Natural killer cell (primary cell): ENCODE data around the gene CHRNB2. TPM values are rescaled to one million over a fixed set of nuclear protein-coding genes. Genes with fewer than 3 reads are reported as not detected.
A peak's percentile ranks its signal among the peaks of the same experiment; 100 is the strongest.

Experiments used
- ATAC-seq, 3 donors: fragments of 150-1000 bp in 2 of 3; fragments of 200-7000 bp in 1 of 3; cut with Tn5 transposase; 1 replicate in 1 of 3; 2 replicates in 2 of 3; pipeline ENCODE4 v1.10.0; 2021; ENCODE audit warnings: mild to moderate bottlenecking in 2 of 3, moderate library complexity in 2 of 3
- DNase-seq, 2 donors: peaks; one replicate each; pipeline versions ENCODE4 v3.0.0 to v3.0.0-alpha.2; 2013 to 2021; ENCODE audit warnings: mixed read lengths in 1 of 2
- H3K27ac ChIP-seq: one replicate; pipeline ENCODE4 v1.5.1; 2013; ENCODE audit warnings: mild to moderate bottlenecking, low read length
- H3K27me3 ChIP-seq: one replicate; pipeline ENCODE4 v1.6.1; 2013; ENCODE audit warnings: low read length; ENCODE audit not compliant: control insufficient read depth, insufficient read depth
- H3K36me3 ChIP-seq: one replicate; pipeline ENCODE4 v1.6.1; 2013; ENCODE audit warnings: low read length; ENCODE audit not compliant: control insufficient read depth, insufficient read depth
- H3K4me1 ChIP-seq: one replicate; pipeline ENCODE4 v1.6.1; 2013; ENCODE audit warnings: low read length; ENCODE audit not compliant: control insufficient read depth, insufficient read depth
- H3K4me3 ChIP-seq: one replicate; pipeline ENCODE4 v1.5.1; 2013; ENCODE audit warnings: low read length
- H3K9me3 ChIP-seq: one replicate; pipeline ENCODE4 v1.6.1; 2013; ENCODE audit warnings: low read length; ENCODE audit not compliant: control insufficient read depth, insufficient read depth
- H3K27ac Mint-ChIP-seq, 2 donors: one replicate each; pipeline ENCODE4 v1.8.0; 2022; ENCODE audit warnings: mild to moderate bottlenecking in 2 of 2, mixed read lengths in 2 of 2, moderate library complexity in 1 of 2
- H3K27me3 Mint-ChIP-seq, 2 donors: one replicate each; pipeline ENCODE4 v1.8.0; 2022; ENCODE audit warnings: low read depth in 2 of 2, mixed read lengths in 2 of 2
- H3K36me3 Mint-ChIP-seq: one replicate; pipeline ENCODE4 v1.8.0; 2022; ENCODE audit warnings: mixed read lengths
- H3K4me1 Mint-ChIP-seq, 2 donors: one replicate each; pipeline ENCODE4 v1.8.0; 2022; ENCODE audit warnings: mixed read lengths in 2 of 2
- H3K4me3 Mint-ChIP-seq: one replicate; pipeline ENCODE4 v1.8.0; 2022; ENCODE audit warnings: mild to moderate bottlenecking, moderate library complexity, mixed read lengths
- H3K9me3 Mint-ChIP-seq, 2 donors: one replicate each; pipeline ENCODE4 v1.8.0; 2022; ENCODE audit warnings: mixed read lengths in 2 of 2
- CTCF ChIP-seq: fragments of 200-600 bp; IDR thresholded peaks from one replicate; pipeline ENCODE4 v1.8.0; 2022; ENCODE audit warnings: antibody characterized with exemption
- WGBS: methylation state at CpG from one replicate; pipeline ENCODE4 v1.1.7; 2013; ENCODE audit warnings: missing lambda C conversion rate; ENCODE audit not compliant: insufficient coverage; 5-methylcytosine and 5-hydroxymethylcytosine counted together
- intact Hi-C: fragments of 100-400 bp; cut with micrococcal nuclease; formaldehyde crosslinking; loops from one replicate; pipeline ENCODE4 v1.14.2; 2022
- total RNA-seq, 4 donors: library from RNA; stranded (reverse); fragments of 120-200 nt in 1 of 4; gene quantifications; one replicate each; pipeline versions ENCODE4 v1.2.3 to v1.2.4, GENCODE V29; 2013 to 2022

Gene CHRNB2
- total RNA-seq, 3 donors from 2014 or later (not counting 1 experiment from before 2014, with no cell fraction given) = not detected

GRCh38 chr1:154558720-154559465 lies 8.7 kb upstream of the CHRNB2 start:
- Histone ChIP-seq H3K4me3 (peak overlapping the region; percentile 67), H3K27ac (peak overlapping the region; percentile 84), H3K27me3 (no peaks in the 10 kb centered on the region), H3K36me3 (peaks cover 24% of the 10 kb centered on the region), H3K4me1 (peaks cover 28% of the 10 kb centered on the region), H3K9me3 (no peaks in the 10 kb centered on the region)
- Mint-ChIP-seq H3K36me3 (peaks cover 3% of the 10 kb centered on the region), H3K27ac (peak overlapping the region; percentile 83 to 97), H3K27me3 (no peaks in the 10 kb centered on the region), H3K9me3 (no peaks in the 10 kb centered on the region), H3K4me3 (peak overlapping the region; percentile 92), H3K4me1 (peaks cover 38 to 47% of the 10 kb centered on the region in 2 donors)
- WGBS = under 1% methylated on average over 56 of the region's 57 CpGs
- DNase-seq = peak; percentile 99 to 100
- intact Hi-C loops = loop anchor here (1.0 to 5.0 kb wide), 11 partner anchors 49 to 1003 kb away; partner anchors contain the start of genes ADAR, ASH1L, CKS1B and PMVK
- no peak for TF ChIP-seq CTCF
- ATAC-seq = peak; percentile 86 to 94 (median 90)

GRCh38 chr1:154559466-154560044 lies 8.0 kb upstream of the CHRNB2 start:
- Mint-ChIP-seq H3K27me3 (no peaks in the 10 kb centered on the region), H3K4me3 (peak overlapping the region; percentile 92), H3K9me3 (no peaks in the 10 kb centered on the region), H3K4me1 (peaks cover 38 to 42% of the 10 kb centered on the region in 2 donors), H3K36me3 (no peaks in the 10 kb centered on the region), H3K27ac (peak overlapping the region; percentile 83 to 97)
- peaks cover 28% of the 10 kb centered on the region for H3K4me1 ChIP-seq
- intact Hi-C loops = loop anchor here (1.0 to 5.0 kb wide), 11 partner anchors 49 to 1003 kb away; partner anchors contain the start of genes ADAR, ASH1L, CKS1B and PMVK
- H3K4me3 ChIP-seq = peak overlapping the region; percentile 67
- 13% methylated on average over 13 of the region's 13 CpGs for WGBS
- peak; percentile 96 for TF ChIP-seq CTCF
- no peaks in the 10 kb centered on the region for H3K27me3 ChIP-seq
- DNase-seq = peak; percentile 74 to 91
- peak; percentile 30 to 59 (median 31) for ATAC-seq
- H3K36me3 ChIP-seq = peaks cover 17% of the 10 kb centered on the region
- peak overlapping the region; percentile 84 for H3K27ac ChIP-seq
- no peaks in the 10 kb centered on the region for H3K9me3 ChIP-seq

- Mint-ChIP-seq H3K27ac (no peak overlapping the region), H3K36me3 (no peaks in the 10 kb centered on the region), H3K27me3 (peaks cover 29 to 31% of the 10 kb centered on the region in 2 donors), H3K4me3 (no peak overlapping the region), H3K4me1 (peaks cover 10% of the 10 kb centered on the region in 2 donors), H3K9me3 (no peaks in the 10 kb centered on the region)
- no peaks in the 10 kb centered on the region for H3K36me3 ChIP-seq
- intact Hi-C loops = no loop called here
- TF ChIP-seq CTCF = no peak
- peaks cover 21% of the 10 kb centered on the region for H3K27me3 ChIP-seq
- ATAC-seq (no peak), DNase-seq (no peak)
- H3K4me1 ChIP-seq = peaks cover 7% of the 10 kb centered on the region
- H3K27ac ChIP-seq = no peak overlapping the region
- H3K9me3 ChIP-seq = no peaks in the 10 kb centered on the region
- H3K4me3 ChIP-seq = no peak overlapping the region
- WGBS = 90% methylated on average over 5 of the region's 6 CpGs
Measured at GRCh38 chr1:154565876-154566275, 1.7 kb upstream of the CHRNB2 start.
